ENCODE measurements around the gene HAUS8. TPM values are rescaled to one million over a fixed set of nuclear protein-coding genes. Genes with fewer than 3 reads are reported as not detected.

HAUS8 gene
- total and polyA plus RNA-seq, 9 of the 15 experiments (the other 6 are each of a cell fraction or from before 2014, with no cell fraction given), result 20.5 to 53.2 (median 36.0) TPM

DNA sequence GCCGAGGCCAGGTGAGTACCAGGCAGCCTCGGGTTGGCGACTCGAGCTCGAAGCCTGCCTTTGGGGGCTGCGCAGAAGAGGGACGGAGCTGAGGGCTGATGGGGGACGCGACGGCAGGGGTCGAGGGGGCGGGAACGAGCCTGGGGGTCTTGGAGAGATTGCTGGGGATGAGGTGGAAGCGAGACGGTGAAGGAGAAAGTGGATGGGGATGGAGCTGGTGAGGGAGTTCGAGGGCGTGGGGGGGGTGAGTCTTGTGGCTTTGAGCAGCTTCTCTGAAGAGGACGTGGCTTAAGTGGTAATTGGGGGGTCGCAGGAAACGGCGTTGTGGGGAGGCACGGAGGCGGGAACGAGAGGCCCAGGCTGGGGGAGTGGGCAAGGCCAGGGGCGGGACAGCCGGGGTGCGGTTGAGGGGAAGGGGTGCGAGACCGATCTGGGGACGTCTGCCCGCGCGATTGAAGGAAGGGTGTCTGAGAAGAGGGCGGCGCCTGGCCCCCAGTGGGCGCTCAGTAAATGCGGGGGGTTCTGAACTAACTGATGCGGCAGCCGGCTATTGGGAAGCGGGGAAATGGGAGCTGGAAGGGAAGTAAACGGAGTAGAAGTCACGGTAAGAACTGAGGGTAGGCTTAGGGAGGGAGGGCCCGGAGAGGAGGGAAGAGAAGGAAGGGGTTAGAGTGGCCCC is 751 bp upstream of the HAUS8 start (continued):
- TF ChIP-seq, protein P1, sequence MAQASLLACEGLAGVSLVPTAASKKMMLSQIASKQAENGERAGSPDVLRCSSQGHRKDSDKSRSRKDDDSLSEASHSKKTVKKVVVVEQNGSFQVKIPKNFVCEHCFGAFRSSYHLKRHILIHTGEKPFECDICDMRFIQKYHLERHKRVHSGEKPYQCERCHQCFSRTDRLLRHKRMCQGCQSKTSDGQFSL (CRISPR knock-in tag; IDR thresholded peaks at IDR 0.05), result peak; percentile 93
- TF ChIP-seq, protein P1 (tag; IDR thresholded peaks at IDR 0.05), result no peak
- TF ChIP-seq BRD9 (IDR thresholded peaks at IDR 0.05; ENCODE audit: low read depth, partially characterized antibody) (no peak), PRPF4 (IDR thresholded peaks at IDR 0.05; ENCODE audit: insufficient read depth, low read depth, low read length, poor library complexity, severe bottlenecking) (no peak), MAFK (IDR thresholded peaks at IDR 0.05; ENCODE audit: low read length) (no peak), ZBTB7A (IDR thresholded peaks at IDR 0.05; ENCODE audit: borderline replicate concordance, control insufficient read depth, low read depth, low read length) (peak; percentile 74; the same call in 1 of the 2 replicates), PYGO2 (tag; IDR thresholded peaks at IDR 0.05) (no peak), BRF1 (IDR thresholded peaks at IDR 0.05; ENCODE audit: borderline replicate concordance, extremely low read depth, insufficient read length) (no peak), FOS (IDR thresholded peaks at IDR 0.05; ENCODE audit: extremely low read depth, insufficient read length) (no peak), SUPT5H (IDR thresholded peaks at IDR 0.05) (peak; percentile 36), EGR1 (conservative IDR thresholded peaks at IDR 0.05) (peak; percentile 28; the same call in 1 of the 2 replicates), ETV1 (tag; conservative IDR thresholded peaks at IDR 0.05; ENCODE audit: low read depth) (no peak)
- TF ChIP-seq, protein P2, sequence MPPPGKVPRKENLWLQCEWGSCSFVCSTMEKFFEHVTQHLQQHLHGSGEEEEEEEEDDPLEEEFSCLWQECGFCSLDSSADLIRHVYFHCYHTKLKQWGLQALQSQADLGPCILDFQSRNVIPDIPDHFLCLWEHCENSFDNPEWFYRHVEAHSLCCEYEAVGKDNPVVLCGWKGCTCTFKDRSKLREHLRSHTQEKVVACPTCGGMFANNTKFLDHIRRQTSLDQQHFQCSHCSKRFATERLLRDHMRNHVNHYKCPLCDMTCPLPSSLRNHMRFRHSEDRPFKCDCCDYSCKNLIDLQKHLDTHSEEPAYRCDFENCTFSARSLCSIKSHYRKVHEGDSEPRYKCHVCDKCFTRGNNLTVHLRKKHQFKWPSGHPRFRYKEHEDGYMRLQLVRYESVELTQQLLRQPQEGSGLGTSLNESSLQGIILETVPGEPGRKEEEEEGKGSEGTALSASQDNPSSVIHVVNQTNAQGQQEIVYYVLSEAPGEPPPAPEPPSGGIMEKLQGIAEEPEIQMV (tag; conservative IDR thresholded peaks at IDR 0.05; ENCODE audit: low read depth), result no peak
- TF ChIP-seq, protein P3, sequence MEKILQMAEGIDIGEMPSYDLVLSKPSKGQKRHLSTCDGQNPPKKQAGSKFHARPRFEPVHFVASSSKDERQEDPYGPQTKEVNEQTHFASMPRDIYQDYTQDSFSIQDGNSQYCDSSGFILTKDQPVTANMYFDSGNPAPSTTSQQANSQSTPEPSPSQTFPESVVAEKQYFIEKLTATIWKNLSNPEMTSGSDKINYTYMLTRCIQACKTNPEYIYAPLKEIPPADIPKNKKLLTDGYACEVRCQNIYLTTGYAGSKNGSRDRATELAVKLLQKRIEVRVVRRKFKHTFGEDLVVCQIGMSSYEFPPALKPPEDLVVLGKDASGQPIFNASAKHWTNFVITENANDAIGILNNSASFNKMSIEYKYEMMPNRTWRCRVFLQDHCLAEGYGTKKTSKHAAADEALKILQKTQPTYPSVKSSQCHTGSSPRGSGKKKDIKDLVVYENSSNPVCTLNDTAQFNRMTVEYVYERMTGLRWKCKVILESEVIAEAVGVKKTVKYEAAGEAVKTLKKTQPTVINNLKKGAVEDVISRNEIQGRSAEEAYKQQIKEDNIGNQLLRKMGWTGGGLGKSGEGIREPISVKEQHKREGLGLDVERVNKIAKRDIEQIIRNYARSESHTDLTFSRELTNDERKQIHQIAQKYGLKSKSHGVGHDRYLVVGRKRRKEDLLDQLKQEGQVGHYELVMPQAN (IDR thresholded peaks at IDR 0.05; ENCODE audit: borderline replicate concordance), result 0 out of 2 replicates have a peak, but pooled peaks have one; percentile 55
- TF ChIP-seq, protein P4, sequence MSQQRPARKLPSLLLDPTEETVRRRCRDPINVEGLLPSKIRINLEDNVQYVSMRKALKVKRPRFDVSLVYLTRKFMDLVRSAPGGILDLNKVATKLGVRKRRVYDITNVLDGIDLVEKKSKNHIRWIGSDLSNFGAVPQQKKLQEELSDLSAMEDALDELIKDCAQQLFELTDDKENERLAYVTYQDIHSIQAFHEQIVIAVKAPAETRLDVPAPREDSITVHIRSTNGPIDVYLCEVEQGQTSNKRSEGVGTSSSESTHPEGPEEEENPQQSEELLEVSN (IDR thresholded peaks at IDR 0.05; ENCODE audit: borderline replicate concordance in 1 of 2, extremely low read depth in 1 of 2, insufficient read depth in 1 of 2, insufficient read length in 1 of 2, low read depth in 1 of 2, low read length in 1 of 2, poor library complexity in 1 of 2, severe bottlenecking in 1 of 2), result peak in 1 of 2 experiments; percentile 4
- TF ChIP-seq, protein P5, sequence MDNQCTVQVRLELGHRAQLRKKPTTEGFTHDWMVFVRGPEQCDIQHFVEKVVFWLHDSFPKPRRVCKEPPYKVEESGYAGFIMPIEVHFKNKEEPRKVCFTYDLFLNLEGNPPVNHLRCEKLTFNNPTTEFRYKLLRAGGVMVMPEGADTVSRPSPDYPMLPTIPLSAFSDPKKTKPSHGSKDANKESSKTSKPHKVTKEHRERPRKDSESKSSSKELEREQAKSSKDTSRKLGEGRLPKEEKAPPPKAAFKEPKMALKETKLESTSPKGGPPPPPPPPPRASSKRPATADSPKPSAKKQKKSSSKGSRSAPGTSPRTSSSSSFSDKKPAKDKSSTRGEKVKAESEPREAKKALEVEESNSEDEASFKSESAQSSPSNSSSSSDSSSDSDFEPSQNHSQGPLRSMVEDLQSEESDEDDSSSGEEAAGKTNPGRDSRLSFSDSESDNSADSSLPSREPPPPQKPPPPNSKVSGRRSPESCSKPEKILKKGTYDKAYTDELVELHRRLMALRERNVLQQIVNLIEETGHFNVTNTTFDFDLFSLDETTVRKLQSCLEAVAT (IDR thresholded peaks at IDR 0.05), result peak in 1 of 2 experiments; percentile 57; a peak in 2 of 4 replicates
